SHP77 treated with DMSO at 0.1 percent for 48 hours (cell line): ENCODE results near the gene SSC4D.
"Not testable (repeated sequence)": the region's sequence is repeated elsewhere in the genome, so short reads cannot be mapped to it uniquely, and the experiment has no call there.

ENCODE experiments used
- DNase-seq: peaks from one replicate; lab custom pipeline; 2025; lab: John Stamatoyannopoulos, UW

The SSC4D gene

GRCh38 chr7:76421097-76421496 lies 11.6 kb upstream of the SSC4D start:
- not testable (repeated sequence) for DNase-seq

DNA sequence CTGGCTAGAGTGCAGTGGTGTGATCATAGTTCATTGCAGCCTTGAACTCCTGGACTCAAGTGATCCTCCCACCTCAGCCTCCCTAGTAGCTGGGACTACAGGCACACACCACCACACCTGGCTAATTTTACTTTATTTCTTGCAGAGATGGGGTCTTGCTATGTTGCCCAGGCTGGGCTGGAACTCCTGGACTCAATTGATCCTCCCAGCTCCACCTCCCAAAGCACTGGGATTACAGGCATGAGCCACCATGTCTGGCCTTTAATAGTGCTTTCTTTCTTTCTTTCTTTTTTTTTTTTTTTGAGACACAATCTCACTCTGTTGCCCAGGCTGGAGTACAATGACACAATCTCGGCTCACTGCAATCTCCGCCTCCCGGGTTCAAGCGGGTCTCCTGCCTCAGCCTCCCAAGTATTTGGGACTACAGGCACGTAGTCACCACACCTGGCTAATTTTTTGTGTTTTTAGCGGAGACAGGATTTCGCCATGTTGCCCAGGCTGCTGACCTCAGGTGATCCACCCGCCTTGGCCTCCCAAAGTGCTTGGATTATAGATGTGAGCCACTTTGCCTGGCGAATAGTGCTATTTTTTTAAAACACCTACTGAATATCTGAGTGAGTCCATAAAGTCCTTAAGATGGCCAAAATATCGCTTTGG lies 8.3 kb upstream of the SSC4D start:
- DNase-seq = not testable (repeated sequence)

DNA sequence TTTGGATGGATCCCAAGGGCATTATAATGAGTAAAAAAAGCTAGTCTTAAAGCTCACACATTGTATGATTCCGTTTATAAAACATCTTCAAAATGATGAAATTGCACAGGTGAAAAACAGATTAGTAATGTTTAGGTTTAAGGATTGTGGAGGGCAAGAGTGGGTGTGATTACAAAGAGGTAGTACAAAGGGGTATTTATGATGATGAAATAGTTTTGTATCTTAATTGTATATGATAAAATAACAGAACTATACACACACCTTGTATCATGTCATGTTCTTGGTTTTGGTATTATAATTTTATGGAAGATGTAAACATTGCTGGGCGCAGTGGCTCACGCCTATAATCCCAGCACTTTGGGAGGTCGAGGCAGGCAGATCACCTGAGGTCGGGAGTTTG lies 2.8 kb upstream of the SSC4D start:
- no peak for DNase-seq

GRCh38 chr7:76411626-76412025 lies 2.1 kb upstream of the SSC4D start:
- DNase-seq = no peak

- no peak for DNase-seq
Measured at GRCh38 chr7:76408121-76408560, 1.4 kb downstream of the SSC4D start.

DNA sequence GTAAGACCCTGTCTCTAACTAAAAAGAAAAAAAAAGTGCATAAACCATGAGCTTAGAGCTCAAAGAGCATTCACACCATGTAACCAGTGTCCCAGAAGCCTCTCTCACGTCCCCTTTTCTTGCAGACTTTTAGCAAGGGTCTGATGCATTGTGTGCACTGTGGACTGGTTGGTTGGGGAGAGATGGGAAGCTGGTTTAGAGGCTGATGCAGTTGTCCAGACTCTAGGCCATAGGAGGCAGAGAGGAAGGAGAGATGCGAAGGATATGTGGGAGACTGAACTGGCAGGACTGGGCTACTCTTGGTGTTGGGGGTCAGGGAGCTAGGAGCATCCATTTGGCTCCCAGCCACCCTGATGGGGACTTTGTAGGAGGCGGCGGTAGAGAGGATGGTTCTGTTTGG lies 1.8 kb downstream of the SSC4D start:
- no peak for DNase-seq

DNA sequence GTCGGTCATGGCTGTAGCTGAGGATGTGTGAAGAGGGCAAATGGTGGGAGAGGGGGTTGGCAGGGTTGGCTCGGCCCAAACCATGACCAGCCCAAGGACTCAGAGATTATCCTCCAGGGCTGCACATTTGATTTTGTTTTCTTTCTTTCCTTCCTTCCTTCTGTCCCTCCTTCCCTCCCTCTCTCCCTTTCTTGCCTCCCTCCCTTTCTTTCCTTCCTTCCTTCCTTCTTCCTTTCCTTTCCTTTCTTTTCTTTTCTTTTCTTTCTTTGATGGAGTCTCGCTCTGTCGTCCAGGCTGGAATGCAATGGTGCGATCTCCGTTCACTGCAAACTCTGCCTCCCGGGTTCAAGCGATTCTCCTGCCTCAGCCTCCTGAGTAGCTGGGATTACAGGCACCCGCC lies 3.8 kb downstream of the SSC4D start:
- no peak for DNase-seq

DNA sequence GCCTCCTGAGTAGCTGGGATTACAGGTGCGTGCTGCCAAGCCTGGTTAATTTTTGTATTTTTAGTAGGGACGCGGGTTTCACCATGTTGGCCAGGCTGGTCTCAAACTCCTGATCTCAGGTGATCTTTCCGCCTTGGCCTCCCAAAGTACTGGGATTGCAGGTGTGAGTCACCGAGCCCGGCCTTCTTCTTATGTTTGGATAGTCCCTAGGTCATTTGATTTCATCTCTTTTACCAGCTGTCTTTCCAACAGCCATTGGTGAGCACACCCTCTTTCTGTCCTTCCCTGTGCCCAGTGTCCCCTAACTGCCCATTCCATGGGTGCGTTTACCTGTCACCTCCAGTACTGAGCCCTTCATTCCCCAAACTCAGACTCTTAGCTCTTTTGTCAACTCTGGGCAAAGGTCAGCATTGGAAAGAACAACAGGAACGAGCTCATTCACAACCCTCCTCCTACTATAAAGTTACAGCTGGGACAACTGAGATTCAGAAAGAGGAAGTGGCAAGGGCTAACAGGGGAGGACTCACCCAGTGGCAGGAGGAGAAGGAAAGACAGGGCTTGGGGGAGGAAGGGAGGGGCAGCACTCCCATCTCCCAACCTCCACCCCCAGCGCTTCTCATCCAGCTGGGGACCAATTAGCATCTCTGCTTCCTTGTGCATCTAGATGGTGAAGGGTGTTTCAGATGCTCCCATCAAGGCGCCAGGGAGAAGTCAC lies 5.6 kb downstream of the SSC4D start:
- no peak for DNase-seq

- DNase-seq = not testable (repeated sequence)
Measured at GRCh38 chr7:76403097-76403496, 6.4 kb downstream of the SSC4D start.

GRCh38 chr7:76400248-76400647 lies 9.2 kb downstream of the SSC4D start:
- DNase-seq = no peak

GRCh38 chr7:76397409-76398183 lies 11.9 kb downstream of the SSC4D start:
- DNase-seq = peak; percentile 42

- DNase-seq = no peak
Measured at GRCh38 chr7:76396864-76397263, 12.6 kb downstream of the SSC4D start.

- DNase-seq = no peak
Measured at GRCh38 chr7:76395965-76396726, 13.4 kb downstream of the SSC4D start.

DNA sequence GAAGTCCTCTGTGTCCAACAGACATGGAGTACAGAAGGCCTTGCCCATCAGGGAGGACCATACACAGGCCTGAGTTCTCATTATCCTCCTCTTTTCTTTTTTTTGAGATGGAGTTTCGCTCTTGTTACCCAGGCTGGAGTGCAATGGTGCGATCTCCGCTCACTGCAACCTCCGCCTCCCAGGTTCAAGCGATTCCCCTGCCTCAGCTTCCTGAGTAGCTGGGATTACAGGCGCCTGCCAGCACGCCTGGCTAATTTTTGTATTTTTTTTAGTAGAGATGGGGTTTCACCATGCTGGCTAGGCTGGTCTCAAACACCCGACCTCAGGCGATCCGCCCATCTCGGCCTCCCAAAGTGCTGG lies 13.9 kb downstream of the SSC4D start:
- not testable (repeated sequence) for DNase-seq

DNA sequence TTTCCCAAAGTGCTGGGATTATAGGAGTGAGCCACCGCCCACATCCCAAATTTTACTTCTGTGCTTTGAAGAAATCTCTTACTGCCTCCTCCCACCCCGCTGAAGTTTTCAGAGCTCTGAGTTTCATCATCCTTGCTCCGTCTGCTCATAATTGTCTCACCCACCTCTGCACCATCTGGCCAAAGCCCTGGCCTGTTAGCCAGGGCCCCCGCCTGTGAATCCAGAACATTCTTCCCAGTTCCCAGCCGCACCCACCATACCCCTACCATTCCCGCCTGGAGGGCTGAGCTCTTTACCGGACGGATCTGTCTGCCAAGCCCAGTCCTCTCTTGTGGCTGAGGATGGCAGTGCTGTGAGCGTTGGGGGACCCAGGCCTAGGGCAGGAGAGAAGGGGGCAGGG lies 14.5 kb downstream of the SSC4D start:
- no peak for DNase-seq

- DNase-seq = peak; percentile 79
Measured at GRCh38 chr7:76393116-76394031, 16.1 kb downstream of the SSC4D start.

DNA sequence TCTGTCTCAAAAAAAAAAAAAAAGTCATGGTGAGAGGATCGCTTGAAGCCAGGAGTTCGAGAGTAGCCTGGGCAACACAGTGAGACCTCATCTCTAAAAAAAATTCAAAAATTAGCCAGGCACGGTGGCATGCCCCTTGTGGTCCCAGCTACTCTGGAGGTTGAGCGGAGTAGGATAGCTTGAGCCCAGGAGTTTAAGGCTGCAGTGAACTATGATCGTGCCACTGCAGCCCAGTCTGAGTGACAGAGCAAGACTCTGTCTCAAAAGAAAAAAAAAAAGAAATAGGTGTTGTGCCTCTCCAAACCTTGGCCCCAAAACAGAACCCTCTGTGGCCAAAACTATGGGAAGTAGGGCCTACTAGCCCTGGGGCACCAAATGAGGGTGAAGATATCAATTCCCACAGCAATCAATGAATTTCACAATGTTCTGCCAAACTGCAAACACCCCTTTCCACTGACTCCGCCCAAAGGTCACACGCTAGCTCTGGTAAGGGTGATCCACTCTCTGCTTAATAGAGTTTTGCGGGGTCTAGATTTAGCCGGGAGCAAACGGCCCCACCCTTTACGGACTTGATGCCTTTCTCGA lies 16.9 kb downstream of the SSC4D start:
- no peak for DNase-seq

DNA sequence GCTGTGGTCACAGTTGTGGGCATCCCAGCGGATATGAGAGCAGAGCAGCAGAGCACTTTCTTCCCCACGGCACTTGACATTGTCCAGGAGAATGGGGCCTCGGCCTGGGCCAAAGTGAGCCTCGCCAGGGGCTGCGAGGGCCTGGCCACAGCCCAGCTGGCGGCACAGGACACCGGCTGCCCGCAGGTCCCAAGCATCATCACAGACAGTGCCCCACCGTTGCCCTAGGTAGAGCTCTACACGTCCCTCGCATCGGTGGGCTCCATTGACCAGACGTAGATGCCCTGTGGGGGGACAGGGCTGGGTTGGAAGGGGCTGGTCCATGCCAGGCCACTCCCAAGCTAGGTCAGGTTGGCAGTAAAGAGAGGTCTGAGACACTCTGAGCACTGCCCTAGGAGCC lies 19.4 kb downstream of the SSC4D start:
- DNase-seq = no peak

DNA sequence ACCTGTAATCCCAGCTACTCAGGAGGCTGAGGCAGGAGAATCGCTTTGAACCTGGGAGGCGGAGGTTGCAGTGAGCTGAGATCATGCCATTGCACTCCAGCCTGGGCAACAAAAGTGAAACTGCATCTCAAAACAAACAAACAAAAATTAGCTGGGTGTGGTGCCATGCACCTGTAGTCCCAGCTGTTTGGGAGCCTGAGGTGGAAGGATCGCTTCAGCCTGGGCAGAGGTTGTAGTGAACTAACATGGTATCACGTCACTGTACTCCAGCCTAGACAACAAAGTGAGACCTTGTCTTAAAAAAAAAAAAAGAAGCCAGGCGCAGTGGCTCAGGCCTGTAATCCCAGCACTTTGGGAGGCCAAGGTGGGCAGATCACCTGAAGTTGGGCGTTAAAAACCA lies 21.7 kb downstream of the SSC4D start:
- DNase-seq = not testable (repeated sequence)

GRCh38 chr7:76386691-76387260 lies 22.7 kb downstream of the SSC4D start:
- no peak for DNase-seq
